Right ventricle myocardium superior (tissue), 1 donor: ENCODE results near the gene DNASE1L1. TPM values are rescaled to one million over a fixed set of nuclear protein-coding genes. Genes with fewer than 3 reads are reported as not detected.

Source experiments
- ATAC-seq: fragments of 200-7000 bp; cut with Tn5 transposase; one replicate; pipeline ENCODE4 v1.9.1; 2020; ENCODE audit warnings: mild to moderate bottlenecking; ENCODE audit not compliant: poor library complexity
- DNase-seq: peaks from one replicate; pipeline ENCODE4 v3.0.0-alpha.2; 2020
- intact Hi-C: fragments of 100-400 bp; cut with DNase I; formaldehyde crosslinking; loops from one replicate; pipeline ENCODE4 v1.11.2; 2022
- total RNA-seq: library from RNA; stranded (reverse); fragmentation: NEBNext Ultra II Directional; extraction: Animal tissue kit (Norgen Biotek cat#: 25700); gene quantifications from one replicate; pipeline ENCODE4 v1.2.1, GENCODE V29; 2021
- donor health status: DM: no; HTN: yes; CAD: no; lungs with severe emphysema.

DNASE1L1 gene
- total RNA-seq, 1 donor from 2014 or later, result 57.7 TPM

- DNase-seq, result peak; percentile 63
- intact Hi-C loops, result no loop called here
- no peak for ATAC-seq
Measured at GRCh38 chrX:154374313-154375155, 34.5 kb downstream of the DNASE1L1 start, which contains the start of gene FLNA. Gene FLNA, minus strand, starts transcription at chrX:154374634. Its CDS starts 3,389 bp downstream, at chrX:154371245.

- intact Hi-C loops, result no loop called here
- DNase-seq (peak; percentile 76), ATAC-seq (no peak)
Measured at GRCh38 chrX:154373340-154374306, 35.4 kb downstream of the DNASE1L1 start.

- ATAC-seq (no peak), DNase-seq (no peak)
- intact Hi-C loops, result no loop called here
Measured at GRCh38 chrX:154372612-154373022, 36.4 kb downstream of the DNASE1L1 start.

GRCh38 chrX:154371789-154372300 is 37.2 kb downstream of the DNASE1L1 start:
- intact Hi-C loops, result no loop called here
- ATAC-seq (no peak), DNase-seq (no peak)

GRCh38 chrX:154371017-154371788 is 37.9 kb downstream of the DNASE1L1 start:
- intact Hi-C loops, result no loop called here
- DNase-seq (peak; percentile 97), ATAC-seq (peak; percentile 70)

GRCh38 chrX:154370300-154371016 is 38.6 kb downstream of the DNASE1L1 start:
- intact Hi-C loops, result no loop called here
- DNase-seq (no peak), ATAC-seq (no peak)

GRCh38 chrX:154369449-154370299 is 39.4 kb downstream of the DNASE1L1 start:
- peak; percentile 86 for DNase-seq

GRCh38 chrX:154368630-154369448 is 40.2 kb downstream of the DNASE1L1 start:
- ATAC-seq (peak; percentile 22), DNase-seq (peak; percentile 83)

More at GRCh38 chrX:154369449-154370299, 39.4 kb downstream of the DNASE1L1 start:
- intact Hi-C loops, result no loop called here
- peak; percentile 51 for ATAC-seq

GRCh38 chrX:154367474-154368308 is 41.4 kb downstream of the DNASE1L1 start:
- no peak for DNase-seq
- intact Hi-C loops, result no loop called here
- ATAC-seq, result no peak

More at GRCh38 chrX:154368630-154369448, 40.2 kb downstream of the DNASE1L1 start:
- intact Hi-C loops, result no loop called here

GRCh38 chrX:154366666-154367055 is 42.4 kb downstream of the DNASE1L1 start:
- intact Hi-C loops, result no loop called here
- peak; percentile 74 for DNase-seq
- ATAC-seq, result peak; percentile 5

- ATAC-seq (no peak), DNase-seq (no peak)
- intact Hi-C loops, result no loop called here
Measured at GRCh38 chrX:154365997-154366665, 42.9 kb downstream of the DNASE1L1 start.

GRCh38 chrX:154365052-154365600 is 43.9 kb downstream of the DNASE1L1 start:
- DNase-seq, result no peak
- ATAC-seq, result no peak
- intact Hi-C loops, result no loop called here

GRCh38 chrX:154363706-154364439 is 45.2 kb downstream of the DNASE1L1 start:
- DNase-seq (no peak), ATAC-seq (no peak)
- intact Hi-C loops, result no loop called here
